Astrocyte of the hippocampus (primary cell): ENCODE measurements around the gene ITK.
"Not testable (repeated sequence)": the region's sequence is repeated elsewhere in the genome, so short reads cannot be mapped to it uniquely, and the experiment has no call there.

Experiments used
- DNase-seq: peaks from one replicate; pipeline ENCODE4 v3.0.0; 2011; ENCODE audit warnings: low read depth, low spot score

Gene ITK

GRCh38 chr5:157167214-157167621 is 13.4 kb upstream of the ITK start:
- DNase-seq, result peak; percentile 74

DNA sequence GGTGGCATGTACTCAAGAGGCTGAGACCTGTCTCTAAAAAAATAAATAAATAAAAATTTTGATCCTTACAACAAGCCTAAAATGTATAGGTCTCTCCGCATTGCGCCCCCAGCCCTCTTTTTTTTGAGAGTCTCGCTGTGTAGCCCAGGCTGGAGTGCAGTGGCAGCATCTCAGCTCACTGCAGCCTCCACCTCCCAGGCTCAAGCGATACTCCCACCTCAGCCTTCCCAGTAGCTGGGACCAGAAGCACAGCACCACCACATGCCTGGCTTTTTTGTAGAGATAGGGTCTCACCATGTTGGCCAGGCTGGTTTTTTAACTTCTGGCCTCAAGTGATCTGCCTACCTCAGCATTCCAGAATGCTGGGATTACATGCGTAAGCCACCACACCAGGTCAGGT is 12.4 kb upstream of the ITK start:
- no peak for DNase-seq

DNA sequence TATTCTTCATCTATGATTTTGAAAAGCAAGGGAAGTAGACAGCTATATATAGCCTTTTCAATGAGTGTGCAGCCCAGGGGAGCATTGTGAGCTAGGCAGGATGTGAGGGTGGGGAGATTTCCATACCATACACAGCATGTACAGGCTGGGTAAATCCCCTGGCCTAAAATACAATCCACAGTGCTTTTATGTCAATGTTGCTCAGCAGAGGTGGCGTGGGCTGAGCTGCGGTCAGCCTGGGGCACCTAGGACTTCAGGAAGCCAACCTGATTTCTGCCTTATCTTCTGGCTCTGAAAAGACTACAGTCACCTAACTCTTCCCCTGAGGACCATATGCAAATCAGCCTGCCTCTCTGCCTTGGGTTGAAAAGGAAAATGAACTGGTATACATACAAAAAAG is 8.2 kb upstream of the ITK start:
- no peak for DNase-seq

DNA sequence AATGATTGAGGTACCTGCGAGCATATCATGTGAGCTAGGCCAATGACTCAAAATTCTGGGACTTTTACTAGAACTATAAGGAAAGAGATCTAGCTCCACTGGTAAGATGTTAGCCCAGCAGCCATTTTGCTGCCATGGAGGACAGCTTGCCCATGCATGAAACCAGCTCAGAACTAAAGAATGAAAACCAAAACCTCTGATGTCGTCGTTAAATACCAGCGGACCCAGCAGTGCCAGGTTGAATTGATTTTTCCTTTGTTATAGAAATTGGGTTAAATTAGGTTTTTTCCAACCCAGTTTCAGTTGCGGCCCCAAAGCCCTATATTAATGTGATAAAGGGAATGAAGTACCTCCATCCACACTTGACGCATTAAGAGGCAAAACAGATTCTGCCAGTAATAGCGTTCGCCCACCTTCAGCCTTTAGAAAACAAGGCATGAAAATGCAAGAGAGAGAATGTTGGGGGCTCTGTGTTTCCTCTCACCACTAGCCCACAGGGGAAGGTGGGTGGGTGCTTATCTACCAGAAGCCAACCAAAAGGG is 5.5 kb upstream of the ITK start:
- DNase-seq, result no peak

DNA sequence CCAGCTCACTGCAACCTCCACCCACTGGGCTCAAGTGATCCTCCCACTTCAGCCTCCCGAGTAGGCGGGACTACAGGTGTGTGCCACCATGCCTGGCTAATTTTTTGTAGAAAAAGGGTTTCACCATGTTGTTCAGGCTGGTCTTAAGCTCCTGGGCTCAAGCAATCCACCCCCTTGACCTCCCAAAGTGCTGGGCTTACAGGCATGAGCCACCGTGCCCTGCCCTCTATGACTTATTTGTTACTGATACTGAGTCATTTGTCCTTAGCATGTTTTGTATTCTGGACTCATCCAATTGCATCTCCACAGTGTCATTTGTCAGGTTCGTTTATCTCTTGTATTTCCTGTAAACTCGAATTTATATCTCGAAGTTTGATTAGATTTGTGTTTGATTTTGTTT is 2.7 kb upstream of the ITK start:
- DNase-seq, result no peak

GRCh38 chr5:157178966-157179365 is 1.7 kb upstream of the ITK start:
- DNase-seq, result no peak

- no peak for DNase-seq
Measured at GRCh38 chr5:157182143-157182757, 1.6 kb downstream of the ITK start.

- DNase-seq, result no peak
Measured at GRCh38 chr5:157184117-157184670, 3.6 kb downstream of the ITK start.

DNA sequence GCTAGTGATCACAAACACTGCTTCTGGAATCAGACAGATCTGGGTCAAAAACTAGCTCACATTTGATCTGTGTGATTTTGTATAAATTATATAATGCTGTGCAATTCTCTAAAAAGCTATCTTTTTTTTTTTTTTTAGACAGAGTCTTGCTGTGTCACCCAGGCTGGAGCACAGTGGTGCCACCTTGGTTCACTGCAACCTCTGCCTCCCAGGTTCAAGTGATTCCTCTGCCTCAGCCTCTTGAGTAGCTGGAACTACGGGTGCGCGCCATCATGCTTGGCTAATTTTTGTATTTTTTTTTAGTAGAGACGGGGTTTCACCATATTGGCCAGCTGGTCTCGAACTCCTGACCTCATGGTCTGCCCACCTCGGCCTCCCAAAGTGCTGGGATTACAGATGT is 4.5 kb downstream of the ITK start:
- not testable (repeated sequence) for DNase-seq

DNA sequence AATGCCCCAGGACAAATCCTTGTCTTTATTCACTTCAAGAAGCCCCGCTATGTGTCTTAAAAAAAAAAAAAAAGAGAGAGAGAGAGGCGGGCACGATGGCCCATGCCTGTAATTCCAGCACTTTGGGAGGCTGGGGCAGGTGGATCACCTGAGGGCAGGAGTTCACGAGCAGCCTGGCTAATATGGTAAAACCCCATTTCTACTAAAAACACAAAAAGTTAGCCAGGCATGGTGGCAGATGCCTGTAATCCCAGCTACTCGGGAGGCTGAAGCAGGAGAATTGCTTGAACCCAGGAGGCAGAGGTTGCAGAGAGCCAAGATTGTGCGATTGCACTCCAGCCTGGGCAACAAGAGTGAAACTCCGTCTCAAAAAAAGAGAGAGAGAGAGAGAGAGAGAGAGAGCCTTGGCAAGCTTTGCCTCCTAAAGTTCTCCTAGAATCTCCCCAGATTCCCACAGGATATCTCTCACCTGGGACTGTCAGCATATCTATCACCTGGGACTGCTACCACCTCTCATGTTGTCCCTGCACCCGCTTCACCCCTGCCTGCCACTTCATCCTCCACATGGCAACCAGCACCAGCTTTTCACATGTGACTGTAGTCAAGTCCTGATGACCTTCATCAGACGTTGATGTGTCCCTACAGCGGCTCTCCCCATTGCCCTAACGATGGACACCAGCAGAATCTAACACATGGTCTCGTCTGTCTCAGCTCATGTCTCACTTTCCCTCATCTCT is 5.8 kb downstream of the ITK start:
- DNase-seq, result no peak

GRCh38 chr5:157187046-157187754 is 6.6 kb downstream of the ITK start:
- no peak for DNase-seq

GRCh38 chr5:157188270-157188669 is 7.6 kb downstream of the ITK start:
- DNase-seq, result no peak

DNA sequence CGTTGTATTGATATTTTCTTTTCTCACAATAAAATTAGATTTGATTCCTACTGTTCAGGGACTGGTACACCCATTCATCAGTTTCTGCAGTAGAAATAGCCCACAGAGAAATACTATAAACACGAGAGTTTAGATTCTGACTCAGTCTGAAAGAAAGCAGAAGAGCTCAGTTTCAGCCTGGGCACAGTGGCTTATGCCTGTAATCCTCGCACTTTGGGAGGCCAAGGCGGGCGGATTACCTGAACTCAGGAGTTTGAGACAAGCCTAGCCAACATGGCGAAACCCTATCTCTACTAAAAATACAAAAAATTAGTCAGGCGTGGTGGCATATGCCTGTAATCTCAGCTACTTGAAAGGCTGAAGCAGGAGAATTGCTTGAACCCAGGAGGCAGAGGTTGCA is 8.6 kb downstream of the ITK start:
- no peak for DNase-seq

GRCh38 chr5:157193699-157194424 is 13.2 kb downstream of the ITK start:
- DNase-seq, result no peak

DNA sequence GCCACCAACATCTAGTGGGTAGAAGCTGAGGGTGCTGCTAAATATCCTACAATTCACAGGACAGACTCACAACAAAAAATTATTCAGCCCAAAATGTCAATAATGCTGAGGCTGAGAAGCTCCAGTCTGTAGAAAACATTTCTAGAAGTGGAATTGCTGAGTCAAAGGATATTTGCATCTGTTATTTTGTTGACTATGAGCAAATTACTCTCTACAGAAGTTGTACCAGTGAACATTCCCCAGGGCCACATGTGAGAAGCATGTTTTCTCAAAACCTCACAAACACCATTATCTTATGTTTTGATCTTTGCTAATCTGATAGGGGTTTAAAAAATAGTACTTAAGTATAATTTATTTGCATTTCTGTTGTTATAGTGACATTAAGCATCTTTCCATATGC is 15.4 kb downstream of the ITK start:
- no peak for DNase-seq

GRCh38 chr5:157197086-157197485 is 16.4 kb downstream of the ITK start:
- DNase-seq, result no peak

GRCh38 chr5:157198277-157198986 is 17.8 kb downstream of the ITK start:
- no peak for DNase-seq

- DNase-seq, result no peak
Measured at GRCh38 chr5:157201857-157202256, 21.2 kb downstream of the ITK start.

DNA sequence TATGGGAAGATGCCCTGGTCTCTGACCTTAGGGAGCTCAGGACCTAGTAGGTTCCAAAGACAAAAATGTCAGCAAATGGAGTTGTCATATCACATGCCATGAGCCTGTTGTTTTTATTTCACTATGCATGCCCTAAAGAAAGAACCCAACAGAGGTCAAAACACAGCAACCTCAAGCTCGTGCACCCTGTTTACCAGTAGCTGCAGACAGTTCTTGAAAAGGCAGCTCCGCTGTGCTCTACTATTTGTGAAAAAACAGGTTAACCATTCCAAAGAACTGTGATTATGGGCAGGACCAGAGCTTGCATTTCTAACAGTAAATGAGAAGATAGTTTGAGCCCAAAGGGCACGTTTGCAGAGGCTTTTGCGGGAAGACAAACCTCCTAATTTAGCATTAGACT is 22.8 kb downstream of the ITK start:
- no peak for DNase-seq

- no peak for DNase-seq
Measured at GRCh38 chr5:157204765-157205164, 24.1 kb downstream of the ITK start.

DNA sequence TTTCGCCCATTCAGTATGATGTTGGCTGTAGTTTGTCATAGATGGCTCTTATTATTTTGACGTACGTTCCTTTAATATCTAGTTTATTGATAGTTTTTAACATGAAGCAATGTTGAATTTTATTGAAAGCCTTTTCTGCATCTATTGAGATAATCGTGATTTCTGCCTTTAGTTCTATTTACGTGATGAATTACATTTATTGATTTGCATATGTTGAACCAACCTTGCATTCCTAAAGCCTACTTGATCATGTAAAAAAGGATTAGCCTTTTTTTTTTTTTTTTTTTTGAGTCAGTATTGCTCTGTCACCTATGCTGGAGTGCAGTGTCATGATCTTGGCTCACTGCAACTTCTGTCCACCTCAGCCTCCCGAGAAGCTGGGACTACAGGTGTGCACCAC is 25.1 kb downstream of the ITK start:
- no peak for DNase-seq
